GM12878 (cell line): ENCODE data around the gene PRM2. TPM values are rescaled to one million over a fixed set of nuclear protein-coding genes. Genes with fewer than 3 reads are reported as not detected.

Experiments used
- ATAC-seq: fragments of 200-7000 bp; cut with Tn5 transposase; 3 replicates; pipeline ENCODE4 v1.9.1; 2020; ENCODE audit warnings: mild to moderate bottlenecking, moderate library complexity
- BruUV-seq: library from RNA; stranded (reverse); fragments of 400-500 nt; replicated peaks from 2 replicates; lab custom pipeline; 2021; lab: Mats Ljungman, UMichigan
- CTCF ChIA-PET: fragments of 300-600 bp; sonication (Branson Sonifier 250); formaldehyde crosslinking; extraction: SDS; loops from one replicate; lab custom pipeline; 2021; ENCODE audit warnings: inconsistent platforms; lab: Yijun Ruan, JAX
- POLR2A ChIA-PET: fragments of 350-600 bp; formaldehyde crosslinking; extraction: SDS; loops from one replicate; lab custom pipeline; 2021; ENCODE audit warnings: inconsistent platforms; lab: Charles Lee
- RAD21 ChIA-PET: fragments of 300-600 bp; sonication (Branson Sonifier 250); formaldehyde crosslinking; loops from one replicate; lab custom pipeline; 2023; ENCODE audit warnings: antibody characterized with exemption; ENCODE audit not compliant: unreplicated experiment; lab: Charles Lee
- SMC1A ChIA-PET: fragments of 300-600 bp; sonication (Branson Sonifier 250); formaldehyde crosslinking; loops from one replicate; lab custom pipeline; 2023; ENCODE audit not compliant: unreplicated experiment, uncharacterized antibody; lab: Charles Lee
- DNase-seq: peaks from one replicate; pipeline ENCODE4 v3.0.0-alpha.2; 2011; ENCODE audit warnings: low read depth, low spot score
- FAIRE-seq: peaks from 3 replicates; lab custom pipeline; 2011; peaks lifted over from hg19 to GRCh38; lab: Jason Lieb, UNC
- H2AFZ ChIP-seq: 2 replicates; pipeline ENCODE4 v1.6.0; 2011; ENCODE audit warnings: low read depth, low read length, control low read depth; ENCODE audit not compliant: control insufficient read depth
- H3K27ac ChIP-seq: 2 replicates; pipeline ENCODE4 v1.5.1; 2011; ENCODE audit warnings: control low read depth; ENCODE audit not compliant: control insufficient read depth, insufficient read depth
- H3K27me3 ChIP-seq, 2 experiments: replicated peaks in 1 of 2; 2 replicates each; pipeline versions ENCODE4 v1.6.0 to v1.6.1; 2011; ENCODE audit warnings: low read length in 1 of 2; ENCODE audit not compliant: control insufficient read depth in 2 of 2, insufficient read depth in 2 of 2
- H3K36me3 ChIP-seq, 2 experiments: 2 replicates each; pipeline ENCODE4 v1.5.1; 2011; ENCODE audit warnings: low read length in 1 of 2; ENCODE audit not compliant: control insufficient read depth in 2 of 2, insufficient read depth in 2 of 2
- H3K4me1 ChIP-seq: 2 replicates; pipeline ENCODE4 v1.6.1; 2011; ENCODE audit warnings: mild to moderate bottlenecking, low read length, moderate library complexity, mixed read lengths; ENCODE audit not compliant: control insufficient read depth, insufficient read depth
- H3K4me2 ChIP-seq: 2 replicates; pipeline ENCODE4 v1.6.0; 2011; ENCODE audit warnings: control low read depth; ENCODE audit not compliant: control insufficient read depth, insufficient read depth
- H3K4me3 ChIP-seq: fragments of 200-600 bp; sonication (generic); 2 replicates; pipeline ENCODE4 v1.5.1; 2016
- H3K79me2 ChIP-seq: 2 replicates; pipeline ENCODE4 v1.6.0; 2011; ENCODE audit warnings: low read length; ENCODE audit not compliant: control insufficient read depth, insufficient read depth
- H3K9ac ChIP-seq: 2 replicates; pipeline ENCODE4 v1.8.0; 2011; ENCODE audit warnings: low read length, control low read depth, mixed read lengths; ENCODE audit not compliant: control insufficient read depth, insufficient read depth
- H3K9me3 ChIP-seq: replicated peaks from 3 replicates; pipeline ENCODE4 v1.5.1; 2011; ENCODE audit warnings: mild to moderate bottlenecking, low read length; ENCODE audit not compliant: control insufficient read depth, insufficient read depth
- H4K20me1 ChIP-seq: 2 replicates; pipeline ENCODE4 v1.6.0; 2011; ENCODE audit not compliant: control insufficient read depth, insufficient read depth
- ATF2 ChIP-seq: IDR thresholded peaks from 2 replicates; pipeline ENCODE4 v1.6.1; 2012; ENCODE audit warnings: low read length, inconsistent platforms
- EED ChIP-seq: sonication (generic); IDR thresholded peaks from 2 replicates; pipeline ENCODE4 v1.6.1; 2016; ENCODE audit warnings: antibody characterized with exemption, low read depth
- HDAC6 ChIP-seq: fragments of 200-600 bp; sonication (generic); IDR thresholded peaks from one replicate; pipeline ENCODE4 v1.8.0; 2017; ENCODE audit warnings: antibody characterized with exemption; ENCODE audit not compliant: unreplicated experiment
- IRF5 ChIP-seq: fragments of 450-650 bp; IDR thresholded peaks from 2 replicates; pipeline ENCODE4 v1.6.1; 2017; ENCODE audit warnings: borderline replicate concordance
- KLF5 ChIP-seq: fragments of 450-650 bp; IDR thresholded peaks from 2 replicates; pipeline ENCODE4 v1.6.1; 2014; ENCODE audit warnings: mild to moderate bottlenecking; ENCODE audit not compliant: partially characterized antibody
- NRF1 ChIP-seq: conservative IDR thresholded peaks from 2 replicates; pipeline ENCODE4 v1.6.1; 2011; ENCODE audit warnings: mild to moderate bottlenecking, low read depth, low read length, improper control_type of control experiment
- WGBS: methylation state at CpG from one replicate; pipeline ENCODE4 v1.1.6; 2016; ENCODE audit warnings: low lambda C conversion rate; ENCODE audit not compliant: insufficient replicate concordance, insufficient coverage; ENCODE audit errors: missing lambda C conversion rate; 5-methylcytosine and 5-hydroxymethylcytosine counted together
- in situ Hi-C: fragments of 300-500 bp; cut with MboI; formaldehyde crosslinking; loops from 9 replicates; pipeline ENCODE4 v1.14.3; 2018; ENCODE audit warnings: mixed read lengths
- intact Hi-C: fragments of 100-400 bp; cut with micrococcal nuclease; formaldehyde crosslinking; loops from one replicate; pipeline ENCODE4 v1.14.2; 2022; ENCODE audit not compliant: unreplicated experiment
- polyA plus RNA-seq, 11 experiments: library from polyadenylated mRNA; depleted of rRNA in 4 of 11; unstranded in 6 of 11; stranded (reverse) in 5 of 11; fragments of >200 nt; fragmentation: Nextera tagmentation in 4 of 11; fragmentation: Illumina TruSeq in 1 of 11; extraction: Ambion mirVana in 4 of 11; extraction: Trizol in 1 of 11; gene quantifications; 1 replicate in 1 of 11; 2 replicates in 10 of 11; pipeline versions ENCODE4 v1.2.1 to v1.2.3, GENCODE V29; 2011 to 2016; ENCODE audit warnings: inconsistent platforms in 2 of 11, missing spikeins in 2 of 11, low read depth in 1 of 11
- total RNA-seq, 4 experiments: library from RNA; depleted of rRNA in 3 of 4; stranded (reverse); fragments of >200 nt in 3 of 4; fragmentation: Illumina TruSeq in 1 of 4; extraction: Trizol in 1 of 4; gene quantifications; 2 replicates each; pipeline versions ENCODE4 v1.2.1 to v1.2.3, GENCODE V29; 2013 to 2021
- TF ChIP-seq, protein P1 (sequence below): fragments of 450-650 bp; IDR thresholded peaks from 2 replicates; pipeline ENCODE4 v1.6.1; 2014; ENCODE audit warnings: mild to moderate bottlenecking

Gene PRM2
- total and polyA plus RNA-seq, 10 of the 15 experiments (the other 5 are each of a cell fraction or from before 2014, with no cell fraction given) = not detected

DNA sequence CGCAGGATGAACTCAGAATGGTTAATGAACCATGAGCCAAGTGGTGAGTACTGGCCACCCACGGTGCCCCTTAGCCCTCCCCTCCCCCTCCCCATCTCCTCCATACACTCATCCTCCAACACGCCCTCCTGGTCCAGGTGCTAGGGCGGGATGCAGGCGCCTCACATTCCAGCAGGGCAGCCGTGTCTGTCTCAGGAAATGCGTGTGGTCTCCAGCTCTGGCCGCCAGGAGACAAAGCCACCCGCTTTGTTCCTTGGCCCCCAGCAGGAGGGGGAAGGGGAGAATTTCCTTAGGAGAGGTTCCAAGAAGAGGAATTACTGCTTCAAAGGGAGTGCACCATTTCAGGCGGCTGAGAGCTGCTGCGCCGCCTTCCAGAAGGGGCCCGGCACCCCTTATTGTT, 39.2 kb upstream of the PRM2 start:
- ATAC-seq = no peak
- WGBS = 84% methylated on average over 12 of the region's 13 CpGs
- Histone ChIP-seq H3K27me3 (no peaks in the 10 kb centered on the region; a peak in 1 of 4 replicates), H3K4me3 (no peak overlapping the region), H3K9me3 (no peaks in the 10 kb centered on the region; the same call in 2 of the 3 replicates), H3K4me1 (peaks cover 31% of the 10 kb centered on the region), H4K20me1 (no peaks in the 10 kb centered on the region), H3K36me3 (no peaks in the 10 kb centered on the region), H3K27ac (no peak overlapping the region), H2AFZ (no peak overlapping the region), H3K4me2 (no peak overlapping the region), H3K9ac (no peak overlapping the region), H3K79me2 (no peaks in the 10 kb centered on the region)
- FAIRE-seq = no peak
- ChIA-PET CTCF (no interaction called here), POLR2A (no interaction called here), RAD21 (interaction anchor here (1.0 to 8.5 kb wide), 2 partner anchors 39 to 59 kb away, joined by 4 to 104 read pairs; partner anchors contain the start of gene SOCS1), SMC1A (interaction anchor here (1.3 kb wide), 1 partner anchor 9 kb away, joined by 4 read pairs; no protein-coding TSS in a partner anchor)
- no peak for TF ChIP-seq ATF2
- TF ChIP-seq, protein P1, sequence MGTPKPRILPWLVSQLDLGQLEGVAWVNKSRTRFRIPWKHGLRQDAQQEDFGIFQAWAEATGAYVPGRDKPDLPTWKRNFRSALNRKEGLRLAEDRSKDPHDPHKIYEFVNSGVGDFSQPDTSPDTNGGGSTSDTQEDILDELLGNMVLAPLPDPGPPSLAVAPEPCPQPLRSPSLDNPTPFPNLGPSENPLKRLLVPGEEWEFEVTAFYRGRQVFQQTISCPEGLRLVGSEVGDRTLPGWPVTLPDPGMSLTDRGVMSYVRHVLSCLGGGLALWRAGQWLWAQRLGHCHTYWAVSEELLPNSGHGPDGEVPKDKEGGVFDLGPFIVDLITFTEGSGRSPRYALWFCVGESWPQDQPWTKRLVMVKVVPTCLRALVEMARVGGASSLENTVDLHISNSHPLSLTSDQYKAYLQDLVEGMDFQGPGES = no peak
- TF ChIP-seq EED = no peak
- no peak for TF ChIP-seq HDAC6
- TF ChIP-seq KLF5 = no peak
- TF ChIP-seq IRF5 = no peak
- TF ChIP-seq NRF1 = no peak
- intact Hi-C loops = no loop called here
- no peak for DNase-seq
- no TSS peak for BruUV-seq
- in situ Hi-C loops = no loop called here
